T-helper 1 cell treated with Interleukin-12 subunit alpha and Interleukin-12 subunit beta and Interleukin-4 antibody, amounts not matched to agents 30 μg/mL and 1 μg/mL, for 36 hours (primary cell): Measurements from ENCODE around the gene CETN2.
"Not testable (repeated sequence)": the region's sequence is repeated elsewhere in the genome, so short reads cannot be mapped to it uniquely, and the experiment has no call there.

Source experiments
- H3K27ac Mint-ChIP-seq: one replicate; pipeline ENCODE4 v1.8.0; 2021; ENCODE audit warnings: mild to moderate bottlenecking, mixed read lengths
- H3K27me3 Mint-ChIP-seq: one replicate; pipeline ENCODE4 v1.8.0; 2021; ENCODE audit warnings: low read depth, mixed read lengths
- H3K36me3 Mint-ChIP-seq: one replicate; pipeline ENCODE4 v1.8.0; 2021; ENCODE audit warnings: low read depth, mixed read lengths
- H3K4me1 Mint-ChIP-seq: one replicate; pipeline ENCODE4 v1.8.0; 2021; ENCODE audit warnings: low read depth, mixed read lengths
- H3K4me3 Mint-ChIP-seq: one replicate; pipeline ENCODE4 v1.8.0; 2021; ENCODE audit warnings: mild to moderate bottlenecking, moderate library complexity, mixed read lengths
- H3K9me3 Mint-ChIP-seq: one replicate; pipeline ENCODE4 v1.8.0; 2021; ENCODE audit warnings: mixed read lengths

The CETN2 gene

DNA sequence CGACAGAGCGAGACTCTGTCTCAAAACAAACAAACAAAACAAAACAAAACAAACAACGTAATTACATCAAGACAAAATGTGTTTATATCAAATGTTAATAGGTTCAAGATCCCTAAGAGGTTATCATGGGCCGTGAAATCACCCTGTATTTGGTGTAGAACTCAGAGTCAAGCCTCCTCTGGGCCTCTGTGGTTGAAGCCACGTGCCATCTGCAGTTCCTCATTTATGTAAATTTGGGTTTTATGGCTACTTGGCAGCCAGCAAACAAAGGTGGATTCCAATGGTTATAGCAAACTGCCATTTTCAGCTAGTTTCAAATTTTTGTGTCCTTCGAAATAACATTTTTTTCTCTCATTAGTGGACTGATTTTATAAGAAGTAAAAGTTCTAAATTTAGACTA lies 16.7 kb upstream of the CETN2 start:
- H3K27me3 Mint-ChIP-seq: no peaks in the 10 kb centered on the region
- no peak overlapping the region for H3K27ac Mint-ChIP-seq
- peaks cover 8% of the 10 kb centered on the region for H3K4me1 Mint-ChIP-seq
- peaks cover 21% of the 10 kb centered on the region for H3K36me3 Mint-ChIP-seq
- H3K4me3 Mint-ChIP-seq: no peak overlapping the region
- no peaks in the 10 kb centered on the region for H3K9me3 Mint-ChIP-seq

DNA sequence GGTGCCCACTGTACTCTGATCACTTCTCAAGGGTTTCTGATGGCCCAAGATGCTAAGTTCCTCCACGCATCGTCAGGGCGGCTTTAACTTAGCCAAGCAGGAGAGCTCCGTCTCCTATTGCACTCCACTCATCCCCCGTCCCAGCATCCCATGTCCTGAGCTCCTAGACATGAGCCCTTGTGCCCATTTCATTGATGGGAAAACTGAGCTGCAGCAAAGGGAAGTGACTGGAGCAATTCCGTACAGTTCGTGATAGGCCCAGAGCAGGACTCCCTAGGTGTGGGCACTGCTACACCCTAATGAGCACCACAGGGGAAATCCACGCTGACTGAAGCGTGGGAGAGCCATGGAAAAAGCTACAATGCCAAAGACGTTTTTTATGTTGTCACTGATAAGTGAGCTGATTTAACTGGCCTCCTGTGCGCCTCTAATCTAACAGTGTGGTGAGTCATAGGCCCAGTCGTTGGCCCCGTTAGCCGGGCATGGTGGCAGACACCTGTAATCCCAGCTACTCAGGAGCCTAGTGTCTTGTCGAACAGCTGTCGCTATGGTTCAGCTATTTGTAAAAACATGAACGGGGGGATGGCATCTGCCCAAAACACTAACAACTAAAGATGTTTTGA lies 15.2 kb upstream of the CETN2 start:
- H3K27me3 Mint-ChIP-seq: no peaks in the 10 kb centered on the region
- no peak overlapping the region for H3K27ac Mint-ChIP-seq
- H3K4me1 Mint-ChIP-seq: peaks cover 1% of the 10 kb centered on the region
- H3K36me3 Mint-ChIP-seq: peaks cover 11% of the 10 kb centered on the region
- no peak overlapping the region for H3K4me3 Mint-ChIP-seq
- no peaks in the 10 kb centered on the region for H3K9me3 Mint-ChIP-seq

DNA sequence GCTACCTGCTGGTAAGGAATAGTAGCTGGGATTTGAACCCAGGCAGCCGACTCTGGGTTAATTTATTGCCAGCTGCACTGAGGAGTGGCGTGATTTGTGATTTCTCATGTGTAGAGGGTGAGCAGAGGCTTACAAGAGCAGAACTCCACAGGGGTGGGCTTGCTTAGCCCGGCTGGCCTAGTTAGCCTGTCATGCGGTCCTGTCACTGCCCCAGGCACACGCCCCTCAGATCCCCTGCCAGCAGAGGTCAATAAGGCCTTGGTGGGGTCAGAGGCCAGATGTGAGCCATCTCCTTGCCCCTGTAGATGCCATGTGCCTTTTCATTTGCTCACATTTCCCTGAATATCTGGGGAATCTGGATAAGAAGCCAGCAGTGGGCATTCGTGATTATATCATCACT lies 13.7 kb upstream of the CETN2 start:
- Mint-ChIP-seq H3K27ac (no peak overlapping the region), H3K27me3 (no peaks in the 10 kb centered on the region), H3K4me1 (no peaks in the 10 kb centered on the region), H3K36me3 (peaks cover 13% of the 10 kb centered on the region), H3K4me3 (no peak overlapping the region), H3K9me3 (no peaks in the 10 kb centered on the region)

DNA sequence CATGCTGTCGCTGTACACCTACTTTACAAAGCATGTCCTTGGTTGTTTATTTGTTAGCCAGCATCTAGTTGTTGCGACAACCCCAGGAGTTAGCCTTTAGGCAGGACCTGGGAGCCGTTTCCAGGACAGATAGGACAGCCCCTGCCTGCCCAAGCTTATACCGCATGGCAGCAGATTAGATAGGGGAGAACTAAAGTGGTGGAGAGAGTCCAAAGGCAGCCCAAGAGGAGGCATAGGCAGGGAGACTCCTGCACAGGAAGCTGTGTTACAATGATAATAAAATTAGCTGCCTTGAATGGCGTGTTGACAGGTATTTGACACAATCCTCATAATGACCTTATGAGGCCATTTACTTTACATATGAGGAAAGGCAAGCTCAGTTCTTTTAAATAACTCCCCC lies 13.3 kb upstream of the CETN2 start:
- no peaks in the 10 kb centered on the region for H3K4me1 Mint-ChIP-seq
- H3K36me3 Mint-ChIP-seq: peaks cover 11% of the 10 kb centered on the region
- H3K27ac Mint-ChIP-seq: no peak overlapping the region
- H3K4me3 Mint-ChIP-seq: no peak overlapping the region
- H3K9me3 Mint-ChIP-seq: no peaks in the 10 kb centered on the region
- H3K27me3 Mint-ChIP-seq: no peaks in the 10 kb centered on the region

DNA sequence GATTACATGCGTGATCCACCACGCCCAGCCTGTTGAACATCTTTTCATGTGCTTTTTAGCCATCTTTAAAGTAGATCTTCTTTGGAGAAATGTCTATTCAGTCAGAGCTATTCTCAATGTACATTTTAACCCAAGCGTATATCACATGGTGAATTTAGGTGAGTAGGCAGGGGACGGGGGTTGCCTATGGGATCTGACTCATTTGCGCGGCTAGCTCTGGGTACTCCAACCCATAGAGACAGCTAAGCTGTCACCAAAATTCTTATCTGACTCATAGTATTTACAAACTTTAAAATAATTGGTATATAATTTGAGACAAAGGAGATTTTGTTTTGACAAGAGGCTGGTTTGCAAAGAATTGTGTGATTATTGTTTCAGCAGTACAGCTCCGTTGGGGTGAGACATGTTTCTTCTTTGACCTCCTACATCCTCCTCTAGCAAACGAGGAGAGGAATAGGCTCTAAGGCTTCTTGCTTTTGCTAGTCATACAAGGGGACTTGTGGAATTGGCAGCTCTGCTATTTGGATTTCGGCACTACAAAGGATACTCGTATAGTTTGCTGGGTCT lies 12.3 kb upstream of the CETN2 start:
- H3K9me3 Mint-ChIP-seq: no peaks in the 10 kb centered on the region
- no peak overlapping the region for H3K27ac Mint-ChIP-seq
- peaks cover 12% of the 10 kb centered on the region for H3K36me3 Mint-ChIP-seq
- peaks cover 3% of the 10 kb centered on the region for H3K4me1 Mint-ChIP-seq
- no peaks in the 10 kb centered on the region for H3K27me3 Mint-ChIP-seq
- H3K4me3 Mint-ChIP-seq: no peak overlapping the region

DNA sequence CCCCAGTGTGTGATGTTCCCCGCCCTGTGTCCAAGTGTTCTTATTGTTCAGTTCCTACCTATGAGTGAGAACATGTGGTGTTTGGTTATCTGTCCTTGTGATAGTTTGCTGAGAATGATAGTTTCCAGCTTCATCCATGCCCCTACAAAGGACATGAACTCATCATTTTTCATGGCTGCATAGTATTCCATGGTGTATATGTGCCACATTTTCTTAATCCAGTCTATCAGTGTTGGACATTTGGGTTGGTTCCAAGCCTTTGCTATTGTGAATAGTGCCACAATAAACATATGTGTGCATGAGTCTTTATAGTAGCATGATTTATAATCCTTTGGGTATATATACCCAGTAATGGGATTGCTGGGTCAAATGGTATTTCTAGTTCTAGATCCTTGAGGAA lies 4.9 kb upstream of the CETN2 start:
- not testable (repeated sequence) for H3K4me3 Mint-ChIP-seq, H3K9me3 Mint-ChIP-seq, H3K27ac Mint-ChIP-seq, H3K27me3 Mint-ChIP-seq
- Mint-ChIP-seq H3K36me3 (peaks cover 28% of the 10 kb centered on the region), H3K4me1 (peaks cover 19% of the 10 kb centered on the region)

DNA sequence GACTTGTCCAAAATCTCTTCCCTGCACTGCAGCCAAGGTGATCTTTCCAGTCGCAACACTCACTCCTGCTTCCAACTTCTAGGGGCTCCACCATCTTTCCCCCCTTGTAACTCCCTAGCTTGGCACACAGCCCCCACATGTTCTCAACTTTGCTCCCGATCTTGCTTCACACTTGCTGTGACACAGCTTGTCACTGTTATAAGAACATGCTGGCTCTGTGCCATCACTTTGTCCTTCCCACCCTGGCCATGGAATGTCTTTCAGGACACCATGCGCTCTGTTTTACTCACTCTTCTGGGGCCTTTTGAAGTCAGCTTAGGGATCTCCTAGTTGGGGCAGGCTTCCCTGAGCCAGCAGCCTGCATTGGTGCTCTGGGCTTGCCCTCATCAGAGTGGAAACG lies 2.8 kb upstream of the CETN2 start:
- Mint-ChIP-seq H3K9me3 (no peaks in the 10 kb centered on the region), H3K36me3 (peaks cover 21% of the 10 kb centered on the region), H3K27ac (no peak overlapping the region), H3K27me3 (no peaks in the 10 kb centered on the region), H3K4me1 (peaks cover 19% of the 10 kb centered on the region), H3K4me3 (peak overlapping the region; percentile 50)

DNA sequence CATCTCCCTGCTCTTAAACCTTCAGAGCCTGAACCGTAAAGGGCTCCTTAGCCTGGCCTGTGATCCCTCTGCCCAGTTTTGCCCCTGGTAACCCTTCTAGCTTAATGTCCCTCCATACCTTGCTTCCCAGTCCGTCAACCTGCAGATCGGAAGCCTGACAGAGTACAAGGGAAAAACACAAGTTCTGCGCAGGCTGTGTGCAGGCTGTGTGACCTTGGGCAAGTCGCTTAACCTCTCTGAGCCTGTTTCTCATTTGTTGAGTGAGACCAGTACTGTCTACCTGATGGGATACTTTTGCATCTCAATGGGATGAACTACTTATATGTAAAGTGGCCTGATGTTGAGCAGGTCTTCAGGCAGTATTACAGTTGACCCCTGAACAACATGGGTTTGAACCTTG lies 2.0 kb upstream of the CETN2 start:
- Mint-ChIP-seq H3K36me3 (peaks cover 18% of the 10 kb centered on the region), H3K27ac (no peak overlapping the region), H3K27me3 (no peaks in the 10 kb centered on the region), H3K9me3 (no peaks in the 10 kb centered on the region), H3K4me3 (peak overlapping the region; percentile 97), H3K4me1 (peaks cover 19% of the 10 kb centered on the region)

DNA sequence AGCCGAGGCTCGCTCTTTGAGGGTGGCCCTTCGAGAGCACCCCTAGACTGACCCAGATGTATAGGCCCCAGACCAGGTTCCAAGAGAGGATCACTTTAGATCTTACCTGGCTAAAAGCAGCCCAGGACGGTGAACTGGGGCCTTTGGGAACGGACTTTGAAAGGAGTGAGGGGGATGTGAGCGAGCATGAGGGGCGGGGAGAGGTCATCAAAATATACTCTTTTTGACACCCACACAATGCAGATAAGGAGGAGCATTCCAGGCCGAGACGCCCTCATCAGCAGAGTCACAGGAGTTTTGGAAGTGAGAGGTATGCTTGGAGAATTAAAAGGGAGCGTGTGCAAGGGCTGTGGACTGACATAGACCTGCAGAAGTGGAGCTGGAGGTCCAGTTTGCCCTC lies 834 bp upstream of the CETN2 start:
- Mint-ChIP-seq H3K27me3 (no peaks in the 10 kb centered on the region), H3K9me3 (no peaks in the 10 kb centered on the region), H3K27ac (peak overlapping the region; percentile 88), H3K4me3 (peak overlapping the region; percentile 97), H3K4me1 (peaks cover 19% of the 10 kb centered on the region), H3K36me3 (peaks cover 16% of the 10 kb centered on the region)

DNA sequence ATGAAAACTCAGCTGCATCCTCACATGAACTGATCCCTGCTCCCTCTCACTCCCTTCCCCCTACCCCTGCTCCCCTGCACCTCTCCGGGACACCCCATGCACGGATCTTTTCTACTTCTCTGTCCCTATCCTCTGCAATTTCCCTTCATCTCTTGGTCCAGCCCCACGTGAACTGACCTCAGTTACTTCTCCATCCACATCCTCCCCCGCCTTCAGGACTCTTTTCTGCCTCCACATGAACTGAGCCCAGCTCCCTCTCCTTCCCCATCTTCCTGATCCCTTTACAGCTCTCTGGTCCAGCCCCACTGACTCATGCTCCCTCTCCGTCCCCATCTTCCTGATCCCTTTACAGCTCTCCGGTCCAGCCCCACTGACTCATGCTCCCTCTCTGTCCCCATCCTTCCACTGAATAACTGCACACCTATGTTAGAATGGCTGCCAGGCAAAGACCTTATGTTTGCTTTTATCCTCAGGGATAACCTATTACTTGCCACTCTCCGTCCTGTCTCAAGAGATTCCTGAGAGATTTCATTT lies 5.6 kb downstream of the CETN2 start:
- Mint-ChIP-seq H3K27me3 (no peaks in the 10 kb centered on the region), H3K9me3 (no peaks in the 10 kb centered on the region), H3K36me3 (no peaks in the 10 kb centered on the region), H3K4me1 (no peaks in the 10 kb centered on the region), H3K4me3 (no peak overlapping the region), H3K27ac (no peak overlapping the region)

DNA sequence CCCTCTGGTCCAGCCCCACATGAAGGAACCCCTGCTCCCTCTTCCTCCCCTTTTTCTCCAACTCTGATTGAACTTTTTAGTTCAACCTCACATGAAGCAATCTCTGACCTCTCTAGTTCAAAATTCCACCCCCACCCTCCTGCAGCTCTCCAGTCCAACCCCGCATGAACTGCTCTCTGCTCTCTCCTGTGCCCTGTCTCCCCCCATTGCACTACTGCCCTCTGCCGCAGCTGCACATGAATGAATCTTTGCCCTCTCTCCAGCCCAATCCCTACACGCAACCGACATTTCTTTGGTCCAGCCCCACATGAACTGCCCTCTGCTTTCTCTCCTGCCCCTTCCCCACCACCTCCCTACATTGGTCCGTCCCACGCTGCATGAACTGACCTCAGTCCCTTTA lies 6.9 kb downstream of the CETN2 start:
- no peaks in the 10 kb centered on the region for H3K4me1 Mint-ChIP-seq
- H3K4me3 Mint-ChIP-seq: no peak overlapping the region

DNA sequence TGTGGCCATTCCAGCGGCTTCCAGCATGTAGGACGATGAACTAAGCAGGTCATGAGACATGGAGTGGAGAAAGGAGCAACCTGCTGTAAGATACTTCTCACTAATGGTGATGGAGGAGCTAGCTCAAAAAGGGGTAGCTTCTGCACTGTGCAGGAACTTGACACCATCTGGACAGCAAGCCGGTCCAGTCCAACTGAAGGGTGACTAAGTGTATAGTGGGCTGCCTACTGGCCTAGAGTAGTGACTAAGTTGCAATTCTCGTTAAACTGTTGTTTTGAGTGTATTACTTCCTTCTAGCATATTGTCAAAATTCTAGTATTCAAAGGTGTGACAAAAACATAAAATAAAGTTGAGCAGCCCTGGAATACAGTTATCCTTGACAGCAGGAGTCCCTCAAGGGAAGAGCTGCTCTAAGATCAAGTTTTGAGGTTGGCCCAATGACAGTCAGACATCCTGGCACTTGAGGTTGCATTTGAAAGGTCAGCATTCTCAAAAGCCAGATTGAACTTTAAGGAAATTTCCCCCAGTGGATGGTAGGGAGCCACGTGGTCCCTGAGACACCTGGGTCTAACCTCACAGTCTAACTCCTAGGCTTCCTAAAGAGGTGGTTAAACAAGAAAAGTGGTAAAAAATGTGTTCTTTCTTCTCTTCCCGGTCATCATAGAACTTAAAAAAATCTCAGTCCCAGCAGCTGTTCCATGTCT lies 8.0 kb downstream of the CETN2 start:
- no peak overlapping the region for H3K27ac Mint-ChIP-seq
- no peaks in the 10 kb centered on the region for H3K27me3 Mint-ChIP-seq
- H3K4me1 Mint-ChIP-seq: no peaks in the 10 kb centered on the region
- no peak overlapping the region for H3K4me3 Mint-ChIP-seq
- no peaks in the 10 kb centered on the region for H3K36me3 Mint-ChIP-seq
- no peaks in the 10 kb centered on the region for H3K9me3 Mint-ChIP-seq

More for the DNA sequence above, 6.9 kb downstream of the CETN2 start:
- H3K36me3 Mint-ChIP-seq: no peaks in the 10 kb centered on the region
- H3K27ac Mint-ChIP-seq: no peak overlapping the region
- H3K27me3 Mint-ChIP-seq: no peaks in the 10 kb centered on the region
- H3K9me3 Mint-ChIP-seq: no peaks in the 10 kb centered on the region

DNA sequence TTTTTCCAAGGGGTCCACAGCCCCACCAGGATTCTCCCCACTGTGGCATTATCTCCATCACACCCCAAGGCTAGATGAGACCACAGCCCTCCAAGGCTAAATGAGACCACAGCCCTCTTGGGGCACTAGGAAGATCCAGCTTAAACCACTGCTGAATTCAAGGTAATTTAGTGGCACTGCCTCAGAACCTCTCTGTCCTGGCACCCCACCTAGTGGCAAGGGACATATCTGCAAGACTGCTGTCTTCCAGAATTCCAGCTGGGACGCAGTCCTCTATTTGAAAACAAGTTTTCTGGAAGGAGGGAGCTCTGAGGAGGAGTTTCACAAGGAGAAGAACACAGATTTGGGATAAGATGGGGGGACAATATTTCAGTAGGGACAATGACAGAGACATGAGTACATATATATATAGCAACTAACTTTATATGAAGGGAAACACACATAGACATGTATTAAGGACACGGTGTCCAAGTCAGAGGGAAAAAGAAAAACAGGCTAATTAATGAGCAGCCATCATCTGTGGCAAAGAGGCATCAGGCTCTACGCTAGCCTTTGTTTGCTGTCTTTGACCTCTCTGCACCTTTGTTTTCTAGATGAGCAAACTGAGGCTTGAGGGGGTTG lies 9.3 kb downstream of the CETN2 start:
- Mint-ChIP-seq H3K36me3 (no peaks in the 10 kb centered on the region), H3K4me1 (no peaks in the 10 kb centered on the region), H3K4me3 (no peak overlapping the region), H3K27me3 (no peaks in the 10 kb centered on the region), H3K9me3 (no peaks in the 10 kb centered on the region), H3K27ac (no peak overlapping the region)

DNA sequence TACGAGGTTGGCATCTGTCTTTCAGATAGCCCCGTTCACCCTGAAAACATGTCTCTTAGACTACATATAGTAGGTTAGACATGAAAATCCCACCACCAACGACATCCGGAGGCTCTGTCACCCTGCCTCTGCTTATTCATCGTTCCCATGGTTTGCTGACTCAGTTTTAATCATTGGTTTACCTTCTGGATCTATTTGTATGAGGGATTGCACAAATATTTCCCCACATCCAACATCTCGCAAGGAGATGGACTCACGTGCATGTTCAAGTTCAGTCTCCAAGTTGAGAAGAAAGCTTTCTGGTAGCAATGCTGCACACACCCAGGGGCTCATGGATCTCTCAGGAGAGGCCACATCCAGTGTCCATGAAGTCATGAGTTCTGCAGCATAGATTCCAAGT lies 10.8 kb downstream of the CETN2 start:
- no peaks in the 10 kb centered on the region for H3K9me3 Mint-ChIP-seq
- H3K27me3 Mint-ChIP-seq: no peaks in the 10 kb centered on the region
- H3K4me3 Mint-ChIP-seq: no peak overlapping the region
- H3K27ac Mint-ChIP-seq: no peak overlapping the region
- H3K36me3 Mint-ChIP-seq: no peaks in the 10 kb centered on the region
- no peaks in the 10 kb centered on the region for H3K4me1 Mint-ChIP-seq

DNA sequence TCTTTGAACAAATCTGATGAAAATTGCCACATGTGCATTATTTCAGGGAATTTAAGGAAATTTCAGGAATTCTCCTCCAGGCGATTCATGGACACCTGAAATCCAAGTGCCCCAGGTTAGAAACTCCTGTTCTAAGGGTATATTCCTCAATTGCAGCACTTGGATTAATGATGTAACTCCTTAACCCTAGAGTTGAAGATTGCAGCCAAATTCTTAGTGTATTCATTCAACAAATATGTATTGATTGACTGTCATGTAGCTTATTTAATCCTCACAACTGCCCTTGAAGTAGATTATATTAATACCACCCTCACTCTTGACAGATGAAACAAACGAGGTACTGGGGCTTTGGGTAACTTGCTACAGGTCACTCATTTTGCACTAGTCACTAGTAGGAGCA lies 11.3 kb downstream of the CETN2 start:
- H3K4me3 Mint-ChIP-seq: no peak overlapping the region
- H3K27me3 Mint-ChIP-seq: no peaks in the 10 kb centered on the region
- H3K4me1 Mint-ChIP-seq: peaks cover 3% of the 10 kb centered on the region
- no peak overlapping the region for H3K27ac Mint-ChIP-seq
- no peaks in the 10 kb centered on the region for H3K36me3 Mint-ChIP-seq
- no peaks in the 10 kb centered on the region for H3K9me3 Mint-ChIP-seq
